Neural cell (in vitro differentiated cells): ENCODE data around the gene DAGLA. TPM values are rescaled to one million over a fixed set of nuclear protein-coding genes. Genes with fewer than 3 reads are reported as not detected.
"Not testable (repeated sequence)": the region's sequence is repeated elsewhere in the genome, so short reads cannot be mapped to it uniquely, and the experiment has no call there.

Source experiments
- H2AFZ ChIP-seq: fragments of 200-600, 300-800 bp; sonication (generic), shearing (Covaris generic); 2 replicates; pipeline ENCODE4 v1.6.0; 2014; ENCODE audit warnings: low read depth, mild to moderate bottlenecking, antibody characterized with exemption, low read length, moderate library complexity
- H3F3A ChIP-seq: fragments of 200-600 bp; shearing (Covaris generic); 2 replicates; pipeline ENCODE4 v1.6.1; 2016; ENCODE audit warnings: mild to moderate bottlenecking, moderate library complexity, mixed read lengths, antibody characterized with exemption, low read length; ENCODE audit not compliant: insufficient read depth, poor library complexity, severe bottlenecking
- H3K27ac ChIP-seq: fragments of 200-600, 300-800 bp; sonication (generic), shearing (Covaris generic); 2 replicates; pipeline ENCODE4 v1.5.1; 2014; ENCODE audit warnings: mild to moderate bottlenecking, low read length, moderate library complexity
- H3K27me3 ChIP-seq: fragments of 300-800, 200-600 bp; sonication (generic), shearing (Covaris generic); 2 replicates; pipeline ENCODE4 v1.6.0; 2014; ENCODE audit warnings: mild to moderate bottlenecking, low read depth, low read length, moderate library complexity; ENCODE audit not compliant: insufficient read depth
- H3K36me3 ChIP-seq: fragments of 300-800, 200-600 bp; sonication (generic), shearing (Covaris generic); 2 replicates; pipeline ENCODE4 v1.5.1; 2014; ENCODE audit warnings: mild to moderate bottlenecking, antibody characterized with exemption, low read length, moderate library complexity; ENCODE audit not compliant: insufficient read depth
- H3K4me2 ChIP-seq: fragments of 300-800, 200-600 bp; sonication (generic), shearing (Covaris generic); 2 replicates; pipeline ENCODE4 v1.6.0; 2014; ENCODE audit warnings: mild to moderate bottlenecking, low read length
- H3K4me3 ChIP-seq: fragments of 300-800, 200-600 bp; sonication (generic), shearing (Covaris generic); 2 replicates; pipeline ENCODE4 v1.5.1; 2014; ENCODE audit warnings: mild to moderate bottlenecking, low read length, moderate library complexity
- H3K79me2 ChIP-seq: fragments of 200-600 bp; shearing (Covaris generic); replicated peaks from 2 replicates; pipeline ENCODE4 v1.6.0; 2014; ENCODE audit warnings: mild to moderate bottlenecking, low read length, moderate library complexity; ENCODE audit not compliant: insufficient read depth
- H3K9ac ChIP-seq: fragments of 300-800, 200-600 bp; sonication (generic), shearing (Covaris generic); 2 replicates; pipeline ENCODE4 v1.6.1; 2016; ENCODE audit warnings: mild to moderate bottlenecking, low read length, mixed read lengths
- H3K9me2 ChIP-seq: fragments of 200-600 bp; shearing (Covaris generic); 2 replicates; pipeline ENCODE4 v1.6.1; 2016; ENCODE audit warnings: mild to moderate bottlenecking, low read length, mixed read lengths; ENCODE audit not compliant: insufficient read depth
- H3K9me3 ChIP-seq: fragments of 200-600, 300-800 bp; sonication (generic), shearing (Covaris generic); 2 replicates; pipeline ENCODE4 v1.6.1; 2016; ENCODE audit warnings: mild to moderate bottlenecking, mixed run types, low read length, moderate library complexity, mixed read lengths
- H4K20me1 ChIP-seq: fragments of 200-600 bp; shearing (Covaris generic); 2 replicates; pipeline ENCODE4 v1.6.1; 2016; ENCODE audit warnings: mild to moderate bottlenecking, mixed run types; ENCODE audit not compliant: insufficient read depth
- CTCF ChIP-seq: fragments of 450-650 bp; IDR thresholded peaks from 2 replicates; pipeline ENCODE4 v1.5.1; 2014; ENCODE audit warnings: antibody characterized with exemption, mild to moderate bottlenecking, moderate library complexity; ENCODE audit not compliant: poor library complexity, severe bottlenecking
- EZH2 ChIP-seq: fragments of 200-600, 300-800 bp; shearing (Covaris generic), sonication (generic); IDR thresholded peaks from 2 replicates; pipeline ENCODE4 v1.6.1; 2014; ENCODE audit warnings: antibody characterized with exemption, low read length, borderline replicate concordance, mild to moderate bottlenecking; ENCODE audit not compliant: insufficient read depth, poor library complexity, severe bottlenecking
- RAD21 ChIP-seq: fragments of 450-650 bp; conservative IDR thresholded peaks from 2 replicates; pipeline ENCODE4 v1.6.1; 2014; ENCODE audit warnings: antibody characterized with exemption, mild to moderate bottlenecking, moderate library complexity
- SMC3 ChIP-seq: fragments of 450-650 bp; conservative IDR thresholded peaks from 2 replicates; pipeline ENCODE4 v1.6.1; 2014; ENCODE audit warnings: antibody characterized with exemption, mild to moderate bottlenecking, moderate library complexity; ENCODE audit not compliant: poor library complexity
- TAF1 ChIP-seq: IDR thresholded peaks from 2 replicates; pipeline ENCODE4 v1.6.1; 2012; ENCODE audit warnings: low read depth
- polyA plus RNA-seq: library from polyadenylated mRNA; depleted of rRNA; stranded (reverse); fragments of >200 nt; gene quantifications from 2 replicates; pipeline ENCODE4 v1.2.3, GENCODE V29; 2014

Gene DAGLA
- polyA plus RNA-seq, 1 donor from 2014 or later, result 4.5 TPM

- no peak for TF ChIP-seq RAD21
- H3K27ac ChIP-seq, result no peak overlapping the region
- no peaks in the 10 kb centered on the region for H3K9me3 ChIP-seq
- no peak overlapping the region for H2AFZ ChIP-seq
- H3K9me2 ChIP-seq, result no peaks in the 10 kb centered on the region
- no peaks in the 10 kb centered on the region for H4K20me1 ChIP-seq
- H3K4me3 ChIP-seq, result no peak overlapping the region
- no peak overlapping the region for H3K4me2 ChIP-seq
- H3K79me2 ChIP-seq, result no peaks in the 10 kb centered on the region
- no peaks in the 10 kb centered on the region for H3K36me3 ChIP-seq
- no peaks in the 10 kb centered on the region for H3F3A ChIP-seq
- H3K9ac ChIP-seq, result no peak overlapping the region
- no peaks in the 10 kb centered on the region for H3K27me3 ChIP-seq
These were observed 25.8 kb upstream of the DAGLA start for GRCh38 chr11:61654397-61654829.

GRCh38 chr11:61655266-61656159 is 24.7 kb upstream of the DAGLA start:
- not testable (repeated sequence) for H3K27me3 ChIP-seq, H2AFZ ChIP-seq, H3K4me3 ChIP-seq, H3K4me2 ChIP-seq, H3K9ac ChIP-seq, H4K20me1 ChIP-seq, H3K36me3 ChIP-seq, H3K79me2 ChIP-seq, H3K9me2 ChIP-seq, H3F3A ChIP-seq, H3K9me3 ChIP-seq, H3K27ac ChIP-seq

- no peaks in the 10 kb centered on the region for H3F3A ChIP-seq
- no peaks in the 10 kb centered on the region for H3K79me2 ChIP-seq
- no peaks in the 10 kb centered on the region for H4K20me1 ChIP-seq
- H3K27ac ChIP-seq, result no peak overlapping the region
- no peak overlapping the region for H3K4me3 ChIP-seq
- H3K4me2 ChIP-seq, result no peak overlapping the region
- no peaks in the 10 kb centered on the region for H3K27me3 ChIP-seq
- no peaks in the 10 kb centered on the region for H3K36me3 ChIP-seq
- H2AFZ ChIP-seq, result no peak overlapping the region
- no peaks in the 10 kb centered on the region for H3K9me2 ChIP-seq
- TF ChIP-seq EZH2 (no peak), RAD21 (no peak), TAF1 (no peak), CTCF (no peak), SMC3 (no peak)
- no peak overlapping the region for H3K9ac ChIP-seq
- H3K9me3 ChIP-seq, result no peaks in the 10 kb centered on the region
These were observed 23.7 kb upstream of the DAGLA start for GRCh38 chr11:61656347-61657077.
